Stimulated activated CD4-positive, alpha-beta T cell treated with anti-CD3 and anti-CD28 coated beads, TNF-alpha, amount 100 ng/mL, for 4 hours (primary cell): Measurements from ENCODE around the gene NINJ2.
"Not testable (repeated sequence)": the region's sequence is repeated elsewhere in the genome, so short reads cannot be mapped to it uniquely, and the experiment has no call there.

Experiments used
- DNase-seq, 3 experiments: peaks; one replicate each; pipeline ENCODE4 v3.0.0-alpha.2; 2020; ENCODE audit warnings: low read depth in 3 of 3

Gene NINJ2

DNA sequence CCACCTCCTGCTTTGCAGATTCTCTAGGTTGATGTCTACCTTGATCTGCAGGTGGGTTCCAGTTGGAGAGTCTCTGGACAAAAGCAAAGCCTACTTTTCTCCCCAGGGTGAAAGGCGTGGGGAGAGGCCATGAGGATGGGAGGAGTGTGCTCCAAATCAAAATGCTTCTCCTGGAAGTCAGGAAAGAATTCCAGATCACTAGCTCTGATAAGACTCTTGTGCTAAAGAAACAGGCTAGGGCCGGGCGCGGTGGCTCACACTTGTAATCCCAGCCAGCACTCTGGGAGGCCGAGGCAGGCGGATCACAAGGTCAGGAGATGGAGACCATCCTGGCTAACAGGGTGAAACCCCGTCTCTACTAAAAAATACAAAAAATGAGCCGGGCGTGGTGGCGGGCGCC, 21.9 kb downstream of the NINJ2 start:
- not testable (repeated sequence) for DNase-seq

DNA sequence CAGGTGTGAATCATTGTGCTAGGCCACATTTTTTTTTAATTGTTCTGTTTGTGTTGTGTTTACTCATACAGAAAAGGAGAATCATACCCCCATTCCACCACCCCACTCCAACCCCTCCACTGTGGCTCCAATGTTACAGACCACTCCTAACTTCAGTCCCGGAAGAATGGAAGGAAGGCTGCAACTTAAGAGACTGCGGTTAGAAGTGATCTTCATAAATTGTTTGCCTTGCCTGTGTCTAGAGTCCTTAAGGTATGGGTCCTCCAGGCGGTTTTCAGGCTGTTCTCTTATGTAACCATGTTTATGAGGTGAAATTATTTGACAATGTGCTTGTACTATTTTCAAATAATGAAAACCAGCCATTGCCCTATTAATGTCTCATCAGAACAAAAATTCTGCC, 22.5 kb downstream of the NINJ2 start:
- no peak for DNase-seq

DNA sequence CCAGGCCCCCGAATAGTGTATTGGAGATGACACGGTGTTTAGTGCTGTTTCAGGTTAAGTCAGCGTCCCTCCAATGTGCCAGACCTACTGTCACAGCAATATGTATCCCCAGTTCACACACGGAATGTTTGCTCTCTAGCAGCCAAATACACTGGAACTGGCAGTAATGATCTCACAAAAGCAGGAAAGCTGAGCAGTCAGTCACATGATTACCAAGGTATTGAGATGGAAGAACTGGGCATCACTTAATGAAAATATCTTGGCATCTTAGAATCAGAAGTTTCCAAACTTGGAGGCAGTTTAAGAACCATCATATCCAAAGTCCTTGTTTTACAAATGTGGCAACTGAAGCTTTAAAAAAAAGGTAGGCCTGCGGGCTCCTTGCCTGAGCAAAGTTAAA, 23.3 kb downstream of the NINJ2 start:
- no peak for DNase-seq

DNA sequence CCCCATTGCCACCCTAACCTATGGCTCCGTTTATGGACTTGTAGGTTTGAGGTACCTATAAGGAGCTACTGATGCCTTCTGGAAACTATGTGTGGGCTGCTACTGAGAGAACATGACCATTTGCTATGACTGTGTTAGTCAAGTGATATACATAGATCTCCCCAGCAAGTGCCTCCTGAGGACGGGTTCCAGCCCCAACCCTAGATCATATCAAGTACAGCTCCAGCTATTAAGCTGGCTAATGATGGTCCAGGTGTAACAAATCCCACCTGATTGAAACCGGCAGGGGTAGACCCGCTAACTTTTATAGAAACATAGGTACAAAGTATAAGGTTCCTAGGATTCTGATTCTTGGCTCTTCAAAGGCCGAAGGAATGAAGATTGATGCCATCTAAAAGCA, 23.7 kb downstream of the NINJ2 start:
- no peak for DNase-seq

DNA sequence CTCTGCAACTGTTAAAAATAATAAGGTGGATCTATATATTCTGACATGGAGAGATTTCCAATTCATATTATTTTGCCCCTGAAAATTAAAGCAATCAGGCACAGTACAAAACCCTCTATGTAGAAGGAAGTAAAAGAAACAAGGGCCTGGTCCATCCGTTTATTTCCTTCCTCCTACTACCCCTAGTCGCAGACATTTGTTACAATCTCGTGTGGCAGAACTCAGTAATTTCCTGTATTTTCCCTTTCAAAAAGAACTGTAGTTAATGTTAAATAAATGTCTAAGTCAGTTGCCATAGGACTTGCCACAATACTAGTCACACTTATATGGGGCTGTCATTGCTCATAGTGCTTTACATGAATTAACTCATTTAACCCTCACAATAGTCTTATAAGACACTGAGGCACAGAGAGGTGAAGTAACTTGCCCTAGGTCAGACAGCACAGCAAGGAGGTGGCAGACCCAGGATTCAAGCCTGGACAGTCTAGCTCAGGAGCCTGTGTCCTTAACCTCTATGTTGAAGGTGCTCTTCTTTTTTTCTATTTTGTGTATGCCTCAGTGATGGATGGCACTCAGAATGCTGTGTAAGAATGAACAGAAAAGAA, 24.2 kb downstream of the NINJ2 start:
- DNase-seq, result no peak

DNA sequence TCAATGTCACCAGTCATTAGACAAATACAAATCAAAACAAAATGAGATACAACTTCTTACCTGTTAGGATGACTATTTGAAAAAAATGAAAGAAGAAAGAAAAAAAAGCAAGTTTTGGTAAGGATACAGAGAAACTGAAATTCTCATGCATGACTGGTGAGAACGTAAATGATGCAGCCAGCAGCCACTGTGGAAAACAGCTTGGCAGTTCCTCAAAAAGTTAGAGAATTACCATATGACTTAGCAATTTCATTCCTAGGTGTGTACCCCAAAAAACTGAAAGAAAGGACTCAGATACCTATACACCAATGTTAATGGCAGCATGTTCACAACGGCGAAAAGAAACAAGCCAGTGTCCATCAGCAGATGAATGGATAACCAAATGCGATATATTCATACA, 26.6 kb downstream of the NINJ2 start:
- DNase-seq, result no peak

DNA sequence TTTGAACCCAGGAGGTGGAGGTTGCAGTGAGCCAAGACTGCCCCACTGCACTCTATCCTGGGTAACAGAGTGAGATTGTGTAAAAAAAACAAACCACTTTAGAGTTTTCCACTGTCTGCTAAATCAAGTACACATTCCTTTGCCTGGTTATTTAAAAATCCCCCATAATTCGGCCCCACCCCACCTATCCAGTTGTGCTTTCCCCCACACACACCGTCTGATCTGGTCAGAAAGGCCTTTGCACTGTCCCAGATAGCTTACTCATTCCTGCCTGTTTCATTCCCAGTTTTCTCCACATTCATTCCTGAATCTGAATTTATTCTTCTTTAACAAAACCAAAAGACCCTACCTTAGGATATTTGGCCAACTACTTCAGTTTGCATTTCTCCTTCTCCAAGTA, 29.5 kb downstream of the NINJ2 start:
- DNase-seq, result no peak

DNA sequence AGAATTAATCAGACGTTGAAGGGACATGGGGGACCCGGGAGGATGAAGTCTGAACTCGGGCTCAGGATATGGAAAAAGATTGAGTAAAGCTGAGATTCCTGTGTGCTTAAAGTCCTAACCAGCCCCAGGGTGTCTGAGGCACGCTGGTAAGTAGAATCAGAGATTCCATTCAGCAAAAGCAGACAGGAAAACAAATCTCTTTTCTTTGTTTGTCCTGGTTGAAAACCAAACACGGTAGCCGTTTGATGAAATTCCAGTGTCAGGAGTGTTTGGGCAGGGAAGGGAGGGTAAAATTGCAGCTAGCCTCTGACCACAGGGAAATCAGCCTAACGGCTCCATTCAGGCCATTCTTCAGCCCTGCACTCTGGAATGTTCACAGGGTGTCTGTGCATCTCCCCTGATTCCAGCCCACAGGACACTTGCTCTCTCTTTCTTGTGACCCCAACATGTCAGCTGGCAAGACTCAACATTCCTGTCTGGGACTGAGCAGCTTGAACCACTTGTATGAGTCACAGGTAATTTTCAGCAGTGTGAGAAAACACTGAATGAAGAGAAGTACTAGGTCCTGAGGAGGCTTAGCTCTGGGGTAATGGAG, 31.0 kb downstream of the NINJ2 start:
- DNase-seq, result no peak

DNA sequence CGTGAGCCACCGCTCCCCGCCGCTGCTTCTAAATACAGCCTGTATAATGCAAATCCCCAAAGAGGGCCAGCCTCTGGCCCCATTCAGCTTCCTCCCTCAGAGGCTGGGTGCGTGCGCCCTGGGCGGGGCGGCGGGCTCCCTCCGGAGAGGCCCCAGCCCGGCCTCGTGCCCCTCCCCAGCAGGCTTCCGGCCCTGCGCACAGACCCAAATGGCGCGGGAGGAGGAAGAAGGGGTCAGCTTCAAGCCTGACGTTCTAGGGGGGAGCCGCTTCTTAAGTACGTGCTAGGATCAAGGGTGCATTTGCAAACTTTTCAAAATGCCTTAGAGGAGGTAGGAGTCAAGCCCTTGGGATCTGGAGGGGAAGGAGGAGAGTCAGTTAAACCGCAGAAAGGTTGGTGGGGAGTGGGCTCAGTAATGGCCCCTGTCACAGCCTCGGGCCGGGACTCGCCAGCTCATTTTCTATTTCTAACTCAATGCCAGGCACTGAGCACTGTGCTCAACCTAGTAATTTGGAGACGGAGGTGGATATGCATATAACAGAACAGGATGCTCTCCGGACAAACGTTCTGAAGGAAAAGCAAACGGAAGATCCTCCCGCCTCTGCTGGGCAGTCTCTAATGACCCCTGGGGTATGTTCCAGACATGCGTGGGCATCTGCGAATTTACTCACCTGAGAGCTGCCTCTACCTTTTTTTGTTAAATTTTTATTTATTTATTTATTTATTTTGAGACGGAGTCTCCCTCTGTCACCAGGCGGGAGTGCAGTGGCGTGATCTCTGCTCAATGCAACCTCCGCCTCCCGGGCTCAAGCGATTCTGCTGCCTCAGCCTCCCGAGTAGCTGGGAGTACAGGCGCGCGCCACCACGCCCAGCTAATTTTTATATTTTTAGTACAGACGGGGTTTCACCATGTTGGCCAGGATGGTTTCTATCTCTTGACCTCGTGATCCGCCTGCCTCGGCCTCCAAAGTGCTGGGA, 32.3 kb downstream of the NINJ2 start:
- peak in 2 of 3 experiments; percentile 31 to 33 for DNase-seq

DNA sequence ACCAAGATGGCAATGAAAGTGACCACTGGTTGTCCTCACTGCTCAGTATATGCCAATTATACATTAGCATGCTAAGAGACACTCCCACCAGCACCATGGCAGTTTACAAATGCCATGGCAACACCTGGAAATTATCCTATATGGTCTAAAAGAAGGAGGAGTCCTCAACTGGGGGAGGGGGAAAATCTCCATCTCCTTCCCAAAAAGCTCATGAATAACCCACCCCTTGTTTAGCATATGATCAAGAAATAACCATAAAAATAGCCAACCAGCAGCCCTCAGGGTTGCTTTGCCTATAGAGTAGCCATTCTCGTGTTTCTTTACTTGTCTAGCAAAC, 34.5 kb downstream of the NINJ2 start:
- DNase-seq, result not testable (repeated sequence)

DNA sequence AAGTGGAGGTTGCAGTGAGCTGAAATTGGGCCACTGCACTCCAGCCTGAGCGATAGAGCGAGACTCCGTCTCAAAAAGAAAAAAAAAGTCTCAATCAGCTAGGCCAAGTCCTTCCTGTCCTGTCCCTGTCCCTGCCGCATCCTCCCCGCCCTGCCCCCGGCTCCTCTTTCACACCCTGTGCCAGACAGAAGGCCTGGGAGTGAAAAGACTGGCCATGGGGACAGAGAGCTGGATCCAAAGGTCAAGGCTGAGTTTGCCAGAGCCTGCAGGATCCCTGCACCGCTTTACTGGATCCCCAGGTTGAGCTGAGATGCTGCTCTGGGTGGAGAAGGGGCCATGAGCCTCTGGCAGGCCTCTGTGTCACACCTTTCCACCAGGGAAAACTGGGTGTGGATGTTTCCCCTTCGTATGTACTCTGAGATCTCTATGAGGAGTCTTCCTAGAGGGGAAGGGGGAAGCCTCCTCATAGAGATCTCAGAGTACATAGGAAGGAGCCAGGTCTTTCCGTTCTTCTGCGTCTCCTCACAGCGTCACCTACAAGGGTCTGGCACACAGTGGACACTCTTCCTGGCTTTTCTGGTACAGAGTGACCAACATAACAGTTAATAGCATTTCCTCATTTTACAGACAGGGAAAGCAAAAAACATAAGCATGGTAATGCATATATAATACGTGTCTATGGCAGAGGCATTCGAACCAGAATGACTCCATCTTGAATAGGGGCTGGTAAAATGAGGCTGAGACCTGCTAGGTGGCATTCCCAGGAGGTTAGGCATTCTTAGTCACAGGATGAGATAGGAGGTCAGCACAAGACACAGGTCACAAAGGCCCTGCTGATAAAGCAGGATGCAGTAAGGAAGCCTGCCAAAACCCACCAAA, 35.1 kb downstream of the NINJ2 start:
- DNase-seq, result no peak

DNA sequence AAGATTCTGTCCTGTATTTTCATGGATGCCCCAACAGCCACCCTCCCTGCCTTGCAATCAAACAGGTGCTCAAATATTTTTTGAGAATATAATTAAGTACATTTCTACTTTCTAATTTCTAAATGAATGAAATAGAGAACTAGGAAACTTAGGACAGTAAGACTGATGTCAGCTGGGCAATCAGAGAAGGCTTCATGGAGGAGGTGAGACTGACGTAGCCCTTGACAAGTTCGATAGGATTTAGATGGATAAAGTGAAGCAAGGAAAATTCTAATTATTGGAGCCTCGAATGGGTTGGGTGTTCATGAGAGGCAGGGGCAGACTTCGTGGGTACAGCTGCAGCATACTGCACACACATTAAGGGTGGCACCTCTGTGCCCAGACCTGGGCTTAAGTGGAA, 36.0 kb downstream of the NINJ2 start:
- DNase-seq, result no peak

DNA sequence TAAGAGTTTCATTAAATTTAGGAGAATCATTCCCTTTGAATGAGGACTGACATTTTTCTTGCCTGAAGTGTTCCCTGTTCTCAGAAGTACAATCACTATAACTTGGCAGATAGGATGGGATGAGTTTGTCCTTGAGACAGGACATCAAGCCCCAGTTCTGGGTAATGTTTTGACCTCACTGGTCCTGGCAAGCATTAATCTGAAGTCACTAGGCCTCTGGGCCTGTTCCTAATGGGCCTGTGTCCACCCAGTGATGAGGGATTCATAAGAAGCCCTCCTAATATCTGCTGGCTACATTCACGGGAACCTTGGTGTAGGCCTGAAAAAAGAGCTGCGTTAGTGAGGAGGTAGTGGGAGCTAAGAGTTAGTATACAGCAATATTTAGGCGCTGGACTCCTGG, 37.2 kb downstream of the NINJ2 start:
- DNase-seq, result no peak

DNA sequence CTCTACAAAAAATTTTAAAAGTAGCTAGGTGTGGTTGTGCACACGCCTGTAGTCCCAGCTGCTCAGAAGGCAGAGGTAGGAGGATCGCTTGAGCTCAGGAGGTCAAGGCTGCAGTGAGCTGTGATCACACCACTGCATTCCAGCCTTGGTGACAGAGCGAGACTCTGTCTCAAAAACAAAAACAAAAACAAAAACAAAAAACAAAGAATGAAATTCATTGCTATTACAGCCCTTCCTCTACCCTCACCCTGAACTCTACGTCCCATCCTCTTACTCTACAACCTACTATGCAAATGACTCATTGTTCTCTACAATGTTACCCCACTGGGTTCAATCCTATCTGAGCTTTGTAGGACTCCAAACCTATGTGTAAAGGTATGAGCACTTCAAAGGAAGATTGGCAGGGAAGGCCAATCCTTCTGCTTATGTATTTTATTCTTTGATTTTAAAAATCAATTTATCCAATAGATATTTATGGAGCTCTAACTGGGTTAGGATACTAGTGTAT, 39.3 kb downstream of the NINJ2 start:
- no peak for DNase-seq

DNA sequence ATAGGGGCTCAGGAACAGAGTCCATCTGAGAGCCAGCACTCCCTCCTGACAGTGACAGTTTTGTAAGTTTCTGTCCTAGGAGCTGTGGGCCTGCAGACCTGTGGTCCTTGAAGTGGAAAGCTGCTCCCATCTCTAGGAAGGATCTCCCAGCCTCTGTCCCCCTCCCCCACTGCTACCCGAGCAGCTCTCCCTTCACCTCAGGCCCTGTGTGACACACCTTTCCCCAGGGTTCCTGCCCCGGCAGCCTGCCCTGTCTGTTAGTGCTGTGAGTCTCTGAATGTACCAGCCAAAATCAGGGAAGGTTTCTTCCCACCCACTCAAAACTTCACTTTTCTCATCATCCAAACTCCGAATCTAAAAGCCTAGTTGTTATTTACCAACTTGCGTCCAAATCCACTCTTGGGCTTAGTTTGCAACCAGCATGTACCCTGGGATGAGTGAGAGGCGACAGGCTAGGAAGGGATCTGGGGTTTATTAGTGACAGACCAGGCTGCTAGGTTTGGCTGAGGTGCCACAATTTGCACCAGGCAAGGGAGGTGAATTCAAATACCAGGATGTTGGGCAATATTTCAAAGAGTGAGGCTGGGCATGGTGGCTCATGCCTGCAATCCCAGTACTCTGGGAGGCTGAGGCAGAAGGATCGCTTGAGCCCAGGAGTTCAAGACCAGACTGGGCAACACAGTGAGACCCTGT, 39.9 kb downstream of the NINJ2 start:
- DNase-seq, result no peak

DNA sequence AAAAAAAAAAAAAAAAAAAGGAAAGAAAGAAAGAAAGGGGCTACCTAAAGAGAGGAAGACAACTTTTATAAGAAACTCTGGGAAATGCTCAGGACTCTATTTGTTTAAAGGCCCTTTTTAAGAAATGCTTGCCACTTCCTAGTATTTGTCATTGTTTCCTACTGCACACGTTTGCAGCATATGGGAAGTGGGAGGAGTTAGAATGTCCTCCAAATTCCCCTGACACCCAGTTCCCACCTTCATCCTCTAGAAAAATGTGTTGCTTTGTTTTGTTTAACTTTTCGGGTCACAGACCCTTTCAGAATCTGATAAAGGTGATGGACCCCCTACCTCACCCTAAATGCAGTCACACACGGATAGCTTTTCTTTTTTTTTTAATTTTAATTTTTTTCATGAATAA, 40.8 kb downstream of the NINJ2 start:
- DNase-seq, result no peak

DNA sequence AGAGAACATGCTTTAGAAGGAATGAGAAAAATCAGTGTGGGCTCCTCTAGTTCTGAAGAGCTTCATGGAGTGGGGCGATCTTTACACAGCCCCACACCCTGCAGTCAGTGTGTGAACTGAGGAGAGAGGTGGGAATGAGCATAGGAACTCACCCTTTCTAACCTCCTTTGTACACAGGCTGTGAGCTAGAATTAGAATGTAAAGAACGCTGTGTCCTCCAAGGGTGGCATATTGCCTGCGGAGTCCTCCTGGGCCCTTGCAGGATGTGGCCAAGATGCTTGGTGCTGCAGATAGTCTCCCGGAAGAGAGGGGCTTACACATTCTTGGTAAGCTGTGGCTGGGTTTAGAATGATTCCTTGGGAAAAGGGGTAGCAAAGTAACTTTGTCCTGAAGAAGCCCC, 43.9 kb downstream of the NINJ2 start:
- DNase-seq, result no peak

DNA sequence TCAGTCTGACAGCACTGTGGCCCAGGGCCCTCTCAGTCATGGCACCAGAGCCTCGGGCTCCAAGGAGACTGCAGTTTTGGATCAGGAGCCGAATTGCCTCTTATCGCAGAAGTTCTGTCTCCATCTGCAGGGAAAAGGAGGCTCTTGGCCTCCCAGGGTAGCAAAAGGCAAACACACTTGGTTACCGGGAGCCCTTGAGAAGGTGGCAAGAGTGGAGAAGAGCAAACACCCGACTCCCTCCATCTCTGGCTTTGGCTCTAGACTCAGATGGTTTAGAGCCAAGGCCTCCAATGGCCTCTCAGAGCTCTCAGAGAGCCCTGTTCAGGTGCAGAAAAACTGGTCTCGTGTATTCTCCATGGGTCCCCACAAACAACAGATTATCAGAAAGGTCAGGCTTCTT, 44.6 kb downstream of the NINJ2 start:
- DNase-seq, result no peak

DNA sequence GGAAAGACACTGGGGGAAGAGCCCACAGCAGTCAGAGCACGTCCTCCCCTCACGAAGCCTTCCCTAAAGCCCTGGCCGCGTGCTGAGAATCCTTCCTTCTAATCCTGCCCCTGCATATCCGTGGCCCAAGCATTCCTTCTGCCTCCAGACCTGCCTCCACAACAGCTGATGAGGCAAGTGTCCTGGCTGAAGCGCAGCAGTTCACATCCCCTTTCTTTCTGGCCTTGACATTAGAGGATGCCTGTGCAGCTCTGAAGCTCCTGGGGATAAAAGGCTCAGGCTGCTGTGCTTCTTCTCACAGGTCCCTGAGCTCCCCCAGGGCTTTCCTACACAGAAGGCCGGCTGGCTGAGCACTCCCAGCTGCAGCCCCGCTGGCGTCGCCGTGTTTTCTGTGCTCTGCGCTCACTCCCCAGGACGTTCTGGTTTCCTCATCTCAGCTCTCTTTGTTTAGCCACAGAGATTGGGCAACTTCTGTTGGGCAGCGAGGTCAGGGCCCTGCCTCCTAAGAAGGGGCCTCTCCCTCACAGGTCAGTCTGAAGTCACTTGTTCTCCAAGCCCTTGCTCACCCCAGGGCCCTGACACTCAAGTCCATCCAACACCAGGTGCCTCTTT, 45.8 kb downstream of the NINJ2 start:
- no peak for DNase-seq

DNA sequence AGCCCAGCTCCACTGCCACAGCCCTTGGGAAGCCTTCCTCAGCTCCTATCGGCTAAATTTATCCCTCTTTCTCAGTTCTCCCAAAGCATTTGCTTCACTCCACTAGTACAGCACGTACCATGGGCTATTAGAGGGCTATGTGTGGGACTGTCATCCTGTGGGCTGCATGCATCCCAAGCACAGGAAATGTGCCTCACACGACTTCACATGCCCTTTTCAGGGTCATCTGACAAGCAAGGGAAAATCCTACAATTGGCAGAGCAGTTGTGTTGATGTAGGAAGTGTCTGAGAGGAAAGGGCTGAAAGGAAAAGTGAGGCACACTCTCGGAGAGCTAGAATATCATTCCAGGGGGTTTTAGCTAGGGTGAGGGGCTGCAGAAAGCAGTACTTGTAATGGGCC, 47.6 kb downstream of the NINJ2 start:
- no peak for DNase-seq
